HG03095 (cell line): ENCODE measurements around the gene XK.
"Not testable (repeated sequence)": the region's sequence is repeated elsewhere in the genome, so short reads cannot be mapped to it uniquely, and the experiment has no call there.

Experiments
- ATAC-seq: cut with Tn5 transposase; IDR thresholded peaks from one replicate; pipeline ENCODE4 v1.9.1; 2021; ENCODE audit warnings: moderate library complexity; ENCODE audit not compliant: unreplicated experiment

Gene XK, protein sequence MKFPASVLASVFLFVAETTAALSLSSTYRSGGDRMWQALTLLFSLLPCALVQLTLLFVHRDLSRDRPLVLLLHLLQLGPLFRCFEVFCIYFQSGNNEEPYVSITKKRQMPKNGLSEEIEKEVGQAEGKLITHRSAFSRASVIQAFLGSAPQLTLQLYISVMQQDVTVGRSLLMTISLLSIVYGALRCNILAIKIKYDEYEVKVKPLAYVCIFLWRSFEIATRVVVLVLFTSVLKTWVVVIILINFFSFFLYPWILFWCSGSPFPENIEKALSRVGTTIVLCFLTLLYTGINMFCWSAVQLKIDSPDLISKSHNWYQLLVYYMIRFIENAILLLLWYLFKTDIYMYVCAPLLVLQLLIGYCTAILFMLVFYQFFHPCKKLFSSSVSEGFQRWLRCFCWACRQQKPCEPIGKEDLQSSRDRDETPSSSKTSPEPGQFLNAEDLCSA

GRCh38 chrX:37685381-37686359, at the start of gene XK:
Gene XK (plus strand): TSS chrX:37685791. CDS start chrX:37685962, 171 bp downstream.
- peak; percentile 68 for ATAC-seq

DNA sequence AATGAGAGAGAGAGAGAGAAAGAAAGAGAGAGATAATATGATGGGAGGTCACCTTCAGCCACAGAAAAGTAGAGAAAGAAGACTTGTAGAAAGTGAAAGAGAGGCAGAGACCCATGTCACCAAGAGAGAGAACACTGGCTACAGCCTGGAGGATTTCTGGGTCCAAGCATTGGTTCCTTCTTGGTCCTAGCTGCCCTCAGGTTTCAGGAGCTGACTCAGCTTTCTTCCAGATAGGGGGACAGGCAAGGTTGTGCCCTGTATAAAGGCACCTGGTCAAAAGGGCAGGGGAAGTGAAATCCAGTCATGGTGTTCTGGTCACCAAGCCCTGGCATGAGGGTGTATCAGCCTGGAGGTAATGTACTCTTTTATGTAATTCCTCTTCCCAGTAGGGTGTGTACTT, 47.5 kb upstream of the XK start:
- ATAC-seq, result no peak

DNA sequence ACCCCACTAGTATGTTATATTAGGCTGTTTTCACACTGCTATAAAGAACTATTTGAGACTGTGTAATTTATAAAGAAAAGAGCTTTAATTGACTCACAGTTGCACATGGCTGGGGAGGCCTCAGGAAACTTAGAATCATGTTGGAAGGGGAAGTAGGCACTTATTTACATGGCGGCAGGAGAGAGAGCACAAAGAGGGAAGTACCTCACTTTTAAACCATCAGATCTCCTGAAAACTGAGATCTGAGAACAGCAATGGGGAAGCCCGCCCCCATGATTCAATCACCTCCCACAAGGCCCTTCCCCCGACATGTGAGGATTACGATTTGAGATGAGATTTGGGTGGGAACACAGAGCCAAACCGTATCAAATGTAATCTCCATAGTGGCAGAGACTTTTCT, 45.4 kb upstream of the XK start:
- no peak for ATAC-seq

GRCh38 chrX:37641859-37642258, 43.7 kb upstream of the XK start:
- no peak for ATAC-seq

- no peak for ATAC-seq
These were observed 40.9 kb upstream of the XK start for GRCh38 chrX:37644381-37645305.

DNA sequence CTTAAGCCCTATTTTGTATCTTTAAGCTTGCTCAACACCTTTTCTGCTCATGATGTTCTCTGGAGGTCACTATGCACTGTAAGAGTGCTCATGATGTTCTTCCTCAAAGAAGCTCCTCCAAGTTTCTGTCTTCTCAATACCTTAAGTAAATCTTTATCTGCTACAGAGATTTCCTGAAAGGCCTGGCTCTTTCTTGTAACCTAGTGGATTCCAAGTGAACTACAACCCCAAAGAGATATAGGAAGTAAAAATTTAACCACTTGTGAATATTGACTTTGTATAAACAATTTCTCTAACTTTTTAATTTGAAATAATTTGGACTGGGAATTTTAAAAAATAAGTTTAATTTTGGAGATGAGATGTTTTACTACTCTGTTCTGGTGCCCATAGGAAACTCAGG, 39.3 kb upstream of the XK start:
- ATAC-seq, result no peak

DNA sequence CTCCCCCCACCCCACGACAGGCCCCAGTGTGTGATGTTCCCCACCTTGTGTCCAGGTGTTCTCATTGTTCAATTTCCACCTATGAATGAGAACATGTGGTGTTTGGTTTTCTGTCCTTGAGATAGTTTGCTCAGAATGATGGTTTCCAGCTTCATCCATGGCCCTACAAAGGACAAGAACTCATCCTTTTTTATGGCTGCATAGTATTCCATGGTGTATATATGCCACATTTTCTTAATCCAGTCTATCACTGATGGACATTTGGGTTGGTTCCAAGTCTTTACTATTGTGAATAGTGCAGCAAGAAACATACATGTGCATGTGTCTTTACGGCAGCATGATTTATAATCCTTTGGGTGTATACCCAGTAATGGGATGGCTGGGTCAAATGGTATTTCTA, 34.7 kb upstream of the XK start:
- ATAC-seq, result not testable (repeated sequence)

DNA sequence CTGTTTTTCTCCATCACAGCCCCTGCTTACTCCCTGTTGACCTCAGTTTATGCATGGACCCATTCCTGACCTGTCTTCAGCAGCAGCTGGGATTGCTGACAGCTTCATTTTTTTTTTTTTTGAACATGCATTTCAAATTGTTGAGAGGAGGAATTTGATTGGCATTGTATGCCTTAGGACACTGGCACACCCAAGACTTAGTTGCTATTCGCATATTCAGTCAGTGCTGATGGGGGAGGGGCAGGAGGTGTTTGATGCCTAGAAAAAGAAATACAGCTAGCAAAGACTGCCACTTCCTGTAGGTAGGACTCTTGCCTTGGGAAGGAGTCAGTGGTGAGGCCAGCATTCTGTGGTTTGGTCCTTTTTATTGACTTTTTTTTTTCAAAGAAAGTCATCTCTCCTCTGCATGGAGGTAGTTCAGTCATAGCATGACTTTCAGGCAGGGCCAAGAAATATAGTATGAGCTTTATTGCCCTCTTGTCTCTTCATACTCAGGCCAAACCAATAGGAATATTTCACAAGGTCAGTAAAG, 33.6 kb upstream of the XK start:
- ATAC-seq, result no peak

DNA sequence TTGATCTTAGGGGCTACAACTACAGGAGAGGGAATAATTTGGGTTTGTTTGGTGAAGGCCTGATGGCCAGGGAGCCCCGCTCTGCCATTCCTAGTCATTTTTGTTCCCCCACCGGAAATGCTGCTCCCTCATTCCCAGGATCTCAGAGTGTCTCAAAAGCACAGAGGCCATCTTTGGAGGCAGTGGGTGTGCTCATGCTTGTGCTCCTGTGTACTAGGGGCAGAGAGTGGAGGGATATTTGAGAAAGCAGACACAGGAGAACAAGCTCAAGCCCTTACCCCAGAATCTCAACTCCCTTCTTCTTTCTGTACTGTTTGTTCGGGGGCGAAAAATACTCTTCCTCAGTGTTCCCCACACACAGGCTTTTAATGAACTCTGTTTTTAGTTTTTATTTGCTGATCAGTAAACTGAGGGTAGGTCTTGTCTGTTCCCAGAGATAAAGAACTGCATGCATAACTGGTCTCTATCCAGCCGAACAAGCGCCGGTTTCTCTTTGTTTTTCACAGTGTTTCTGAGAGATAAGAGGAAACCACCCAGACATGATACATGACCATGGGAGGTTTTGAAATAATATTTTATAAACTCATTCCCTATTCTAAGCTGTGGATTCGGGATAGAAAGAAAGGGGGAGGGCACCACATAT, 32.9 kb upstream of the XK start:
- no peak for ATAC-seq

GRCh38 chrX:37653397-37654085, 32.0 kb upstream of the XK start:
- ATAC-seq, result no peak

DNA sequence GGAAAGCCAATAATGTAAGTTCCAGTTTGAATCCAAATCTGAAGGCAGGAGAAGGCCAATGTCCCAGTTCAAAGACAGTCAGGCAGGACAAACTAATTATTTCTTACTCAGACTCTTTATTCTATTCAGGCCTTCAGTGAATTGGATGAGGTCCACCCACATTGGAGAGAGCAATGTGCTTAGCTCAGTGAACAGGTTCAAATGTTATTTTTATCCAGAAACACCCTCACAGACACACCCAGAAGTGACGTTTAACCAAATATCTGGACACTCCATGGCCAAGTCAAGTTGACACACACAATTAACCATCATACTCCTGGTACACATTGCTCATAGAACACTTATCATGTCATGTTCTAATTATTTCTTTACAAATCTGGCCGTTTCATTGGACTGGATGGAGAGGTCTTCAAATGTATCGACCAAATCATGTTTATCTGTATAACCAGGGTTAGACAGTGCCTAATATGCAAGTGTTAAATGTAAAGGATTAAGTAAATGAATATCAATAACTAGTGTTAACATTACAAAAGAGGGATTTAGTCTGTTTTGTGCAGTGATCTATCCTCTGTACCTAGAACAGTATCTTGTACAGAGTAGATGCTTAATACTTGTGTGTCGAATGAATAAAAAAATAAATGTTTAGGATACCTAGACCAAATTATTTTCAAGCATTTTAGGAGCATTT, 27.1 kb upstream of the XK start:
- ATAC-seq, result no peak

- no peak for ATAC-seq
These were observed 26.5 kb upstream of the XK start for GRCh38 chrX:37659047-37659446.

DNA sequence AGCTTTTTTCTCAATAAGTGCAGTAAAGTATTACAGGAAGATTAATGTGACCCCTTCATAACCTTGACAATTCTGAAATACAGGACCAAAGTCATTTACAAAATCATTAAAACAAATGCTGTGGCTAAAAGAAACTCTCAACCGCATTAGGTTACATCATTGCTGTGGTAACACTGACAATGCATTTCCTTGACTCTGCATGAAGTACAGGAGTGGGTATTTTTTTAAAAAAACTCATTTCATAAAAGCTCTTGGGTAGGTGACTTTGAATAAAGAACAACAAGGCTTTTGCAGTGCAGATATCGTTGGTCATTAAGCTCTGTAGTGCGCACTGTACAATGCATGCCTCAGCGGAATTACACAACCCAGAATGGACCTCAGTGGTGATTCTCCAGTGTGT, 23.4 kb upstream of the XK start:
- ATAC-seq, result no peak

GRCh38 chrX:37666516-37666915, 19.1 kb upstream of the XK start:
- ATAC-seq, result no peak

- ATAC-seq, result no peak
These were observed 18.4 kb upstream of the XK start for GRCh38 chrX:37667141-37667540.

DNA sequence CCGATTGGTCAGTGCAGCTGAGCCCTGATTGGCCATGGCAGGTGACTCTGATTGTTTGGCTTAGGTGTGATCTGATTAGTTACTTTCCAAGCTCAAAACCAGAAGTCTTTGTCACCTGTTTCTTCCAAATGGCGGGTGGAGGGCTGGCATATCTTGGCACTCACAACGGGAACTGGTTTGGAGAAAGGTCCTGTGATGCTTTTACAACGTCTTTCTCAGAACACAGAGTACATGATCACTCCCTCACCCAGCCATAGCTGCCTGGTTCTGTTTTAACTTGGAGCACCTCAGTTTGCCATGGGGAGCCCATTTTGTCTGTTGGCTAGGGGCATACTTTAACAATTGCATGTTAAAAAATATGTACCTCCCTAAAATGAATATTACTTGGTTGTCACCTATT, 13.0 kb upstream of the XK start:
- ATAC-seq, result no peak

DNA sequence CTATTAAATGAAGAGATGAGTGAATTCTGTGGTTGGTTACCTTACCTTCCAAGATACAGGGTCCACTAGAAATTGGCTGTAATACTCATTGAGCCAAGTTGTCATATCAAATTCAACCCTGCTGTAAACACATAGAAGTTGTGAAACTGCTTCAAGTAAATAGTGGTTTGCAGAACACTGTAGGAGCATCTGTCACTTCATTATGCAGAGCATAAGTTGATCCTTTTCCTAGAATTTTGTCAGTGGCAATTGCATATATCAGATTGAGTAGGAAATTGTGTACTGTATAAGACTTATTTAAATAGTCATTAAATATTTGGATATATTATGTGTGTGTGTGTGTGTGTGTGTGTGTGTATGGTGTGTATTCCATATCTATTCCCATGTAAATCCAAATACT, 8.8 kb upstream of the XK start:
- ATAC-seq, result no peak

- ATAC-seq, result no peak
These were observed 8.3 kb upstream of the XK start for GRCh38 chrX:37677243-37677642.

GRCh38 chrX:37677765-37678164, 7.8 kb upstream of the XK start:
- no peak for ATAC-seq
